Measurements from ENCODE around the gene PTMS.

DNA sequence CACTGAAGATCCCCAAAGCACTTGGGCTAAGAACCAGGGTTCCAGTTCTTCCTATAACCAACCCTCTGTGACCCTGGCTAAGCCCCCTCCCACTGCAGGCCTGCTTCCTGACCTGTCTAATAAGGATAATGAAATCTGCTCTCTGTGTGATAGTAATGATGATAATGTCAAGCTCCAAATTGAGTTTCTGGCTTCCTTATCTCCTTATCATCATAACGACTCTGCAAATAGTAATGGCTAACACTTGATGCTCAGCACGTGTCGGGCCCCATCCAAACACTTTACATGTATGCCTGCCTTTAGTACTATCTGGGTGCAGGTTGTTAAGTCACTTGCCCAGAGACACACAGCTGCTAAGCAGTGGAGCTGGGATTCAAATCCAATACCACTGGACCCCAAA lies 50.4 kb downstream of the PTMS start:
- TF ChIP-seq CTCF (IDR thresholded peaks at IDR 0.05) (no peak), POLR2A (IDR thresholded peaks at IDR 0.05) (no peak)

Data from prostate gland (tissue), 2 donors.